ENCODE results near the gene SMC3.

Gene SMC3

GRCh38 chr10:110546499-110547110, 20.9 kb upstream of the SMC3 start:
- no peak for DNase-seq

GRCh38 chr10:110547139-110547761, 20.2 kb upstream of the SMC3 start:
- DNase-seq: no peak

- DNase-seq: no peak
Observed at GRCh38 chr10:110548002-110548401, 19.5 kb upstream of the SMC3 start.

GRCh38 chr10:110549211-110549610, 18.3 kb upstream of the SMC3 start:
- no peak for DNase-seq

- no peak for DNase-seq
Observed at GRCh38 chr10:110553905-110554304, 13.6 kb upstream of the SMC3 start.

GRCh38 chr10:110556296-110556695, 11.2 kb upstream of the SMC3 start:
- DNase-seq: no peak

GRCh38 chr10:110556969-110557601, 10.4 kb upstream of the SMC3 start:
- DNase-seq: peak; percentile 4 to 57 (median 26)

- DNase-seq: no peak
Observed at GRCh38 chr10:110558041-110558440, 9.5 kb upstream of the SMC3 start.

GRCh38 chr10:110560012-110560411, 7.5 kb upstream of the SMC3 start:
- no peak for DNase-seq

- no peak for DNase-seq
Observed at GRCh38 chr10:110561292-110561691, 6.2 kb upstream of the SMC3 start.

GRCh38 chr10:110562348-110562747, 5.1 kb upstream of the SMC3 start:
- DNase-seq: no peak

GRCh38 chr10:110563132-110563531, 4.4 kb upstream of the SMC3 start:
- DNase-seq: no peak

GRCh38 chr10:110566472-110567200, 859 bp upstream of the SMC3 start:
- no peak for DNase-seq

- DNase-seq: peak; percentile 39 to 54 (median 52)
Observed at GRCh38 chr10:110568055-110568735, 700 bp downstream of the SMC3 start.

- no peak for DNase-seq
Observed at GRCh38 chr10:110569122-110569521, 1.6 kb downstream of the SMC3 start.

- no peak for DNase-seq
Observed at GRCh38 chr10:110569736-110570135, 2.2 kb downstream of the SMC3 start.

GRCh38 chr10:110571093-110571743, 3.7 kb downstream of the SMC3 start:
- DNase-seq: no peak

GRCh38 chr10:110572862-110573261, 5.4 kb downstream of the SMC3 start:
- DNase-seq: no peak

GRCh38 chr10:110574420-110574819, 6.9 kb downstream of the SMC3 start:
- DNase-seq: no peak

- no peak for DNase-seq
Observed at GRCh38 chr10:110576220-110576619, 8.7 kb downstream of the SMC3 start.

GRCh38 chr10:110577056-110577455, 9.6 kb downstream of the SMC3 start:
- no peak for DNase-seq

GRCh38 chr10:110584006-110584405, 16.5 kb downstream of the SMC3 start:
- no peak for DNase-seq

- no peak for DNase-seq
Observed at GRCh38 chr10:110591760-110592159, 24.3 kb downstream of the SMC3 start.
